Liver (tissue), 9 donors: ENCODE measurements around the gene GLRX. TPM values are rescaled to one million over a fixed set of nuclear protein-coding genes. Genes with fewer than 3 reads are reported as not detected.

Source experiments
- DNase-seq: peaks from one replicate; pipeline ENCODE4 v3.0.0-alpha.2; 2017; ENCODE audit warnings: low spot score
- H3K27ac ChIP-seq, 2 donors: one replicate each; pipeline ENCODE4 v1.7.0; 2013; ENCODE audit warnings: inconsistent platforms in 2 of 2, low read length in 2 of 2, control low read depth in 1 of 2, low read depth in 1 of 2, mild to moderate bottlenecking in 1 of 2
- H3K27me3 ChIP-seq, 4 donors: one replicate each; pipeline versions ENCODE4 v1.6.1 to v1.7.0; 2013; ENCODE audit warnings: low read length in 3 of 4, inconsistent platforms in 1 of 4, mild to moderate bottlenecking in 1 of 4, moderate library complexity in 1 of 4; ENCODE audit not compliant: control insufficient read depth in 4 of 4, insufficient read depth in 4 of 4
- H3K36me3 ChIP-seq, 4 donors: one replicate each; pipeline versions ENCODE4 v1.6.1 to v1.7.0; 2013; ENCODE audit warnings: low read length in 3 of 4, mild to moderate bottlenecking in 3 of 4, low read depth in 1 of 4, moderate library complexity in 1 of 4; ENCODE audit not compliant: control insufficient read depth in 4 of 4, insufficient read depth in 3 of 4
- H3K4me1 ChIP-seq, 4 donors: one replicate each; pipeline versions ENCODE4 v1.6.1 to v1.7.0; 2013; ENCODE audit warnings: low read length in 3 of 4, mild to moderate bottlenecking in 3 of 4, moderate library complexity in 1 of 4; ENCODE audit not compliant: control insufficient read depth in 4 of 4, insufficient read depth in 4 of 4
- H3K4me3 ChIP-seq, 3 donors: one replicate each; pipeline versions ENCODE4 v1.6.1 to v1.7.0; 2013; ENCODE audit warnings: low read length in 3 of 3, control low read depth in 1 of 3, low read depth in 1 of 3, mild to moderate bottlenecking in 1 of 3
- H3K9ac ChIP-seq, 2 donors: one replicate each; pipeline ENCODE4 v1.7.0; 2013; ENCODE audit warnings: low read length in 2 of 2, mild to moderate bottlenecking in 2 of 2, moderate library complexity in 2 of 2, control low read depth in 1 of 2, low read depth in 1 of 2
- H3K9me3 ChIP-seq, 4 donors: one replicate each; pipeline versions ENCODE4 v1.6.1 to v1.7.0; 2013; ENCODE audit warnings: low read length in 3 of 4; ENCODE audit not compliant: control insufficient read depth in 4 of 4
- EGR1 ChIP-seq, 2 donors: IDR thresholded peaks; 2 replicates each; pipeline ENCODE4 v1.6.1; 2016 to 2018; ENCODE audit warnings: antibody characterized with exemption in 2 of 2, low read depth in 2 of 2
- FOXA1 ChIP-seq: IDR thresholded peaks from 2 replicates; pipeline ENCODE4 v1.6.1; 2016; ENCODE audit warnings: antibody characterized with exemption
- FOXA2 ChIP-seq: IDR thresholded peaks from 2 replicates; pipeline ENCODE4 v1.6.1; 2016; ENCODE audit warnings: antibody characterized with exemption
- GABPA ChIP-seq, 2 donors: IDR thresholded peaks in 1 of 2; conservative IDR thresholded peaks in 1 of 2; 2 replicates each; pipeline ENCODE4 v1.6.1; 2016; ENCODE audit warnings: antibody characterized with exemption in 2 of 2, mild to moderate bottlenecking in 1 of 2, moderate library complexity in 1 of 2
- HNF4A ChIP-seq, 2 donors: conservative IDR thresholded peaks; 2 replicates each; pipeline ENCODE4 v1.6.1; 2016; ENCODE audit warnings: antibody characterized with exemption in 2 of 2, mild to moderate bottlenecking in 2 of 2
- HNF4G ChIP-seq: IDR thresholded peaks from 2 replicates; pipeline ENCODE4 v1.6.1; 2016; ENCODE audit warnings: antibody characterized with exemption
- JUND ChIP-seq, 2 donors: IDR thresholded peaks; 2 replicates each; pipeline ENCODE4 v1.6.1; 2016; ENCODE audit warnings: antibody characterized with exemption in 2 of 2
- MAX ChIP-seq: IDR thresholded peaks from 2 replicates; pipeline ENCODE4 v1.6.1; 2016; ENCODE audit warnings: antibody characterized with exemption
- NR2F2 ChIP-seq: IDR thresholded peaks from 2 replicates; pipeline ENCODE4 v1.6.1; 2016; ENCODE audit warnings: antibody characterized with exemption
- RAD21 ChIP-seq, 2 donors: IDR thresholded peaks; 2 replicates each; pipeline ENCODE4 v1.6.1; 2016; ENCODE audit warnings: antibody characterized with exemption in 2 of 2, mild to moderate bottlenecking in 2 of 2
- REST ChIP-seq: IDR thresholded peaks from 2 replicates; pipeline ENCODE4 v1.6.1; 2016; ENCODE audit warnings: antibody characterized with exemption, mild to moderate bottlenecking
- RXRA ChIP-seq, 2 donors: IDR thresholded peaks; 2 replicates each; pipeline ENCODE4 v1.6.1; 2017 to 2018; ENCODE audit warnings: antibody characterized with exemption in 2 of 2, mild to moderate bottlenecking in 1 of 2
- SP1 ChIP-seq: IDR thresholded peaks from 2 replicates; pipeline ENCODE4 v1.6.1; 2018; ENCODE audit warnings: antibody characterized with exemption, mild to moderate bottlenecking
- TAF1 ChIP-seq: conservative IDR thresholded peaks from 2 replicates; pipeline ENCODE4 v1.6.1; 2016; ENCODE audit warnings: antibody characterized with exemption, mild to moderate bottlenecking
- YY1 ChIP-seq: IDR thresholded peaks from 2 replicates; pipeline ENCODE4 v1.6.1; 2016; ENCODE audit warnings: antibody characterized with exemption, mild to moderate bottlenecking
- WGBS: extraction: QIAGEN DNeasy Blood & Tissue Kit; methylation state at CpG from one replicate; pipeline ENCODE4 v1.1.7; 2013; 5-methylcytosine and 5-hydroxymethylcytosine counted together
- polyA plus RNA-seq, 2 donors: library from polyadenylated mRNA; stranded (reverse) in 1 of 2; unstranded in 1 of 2; fragments of 200-250 nt in 1 of 2; fragments of >200 nt in 1 of 2; fragmentation: Nextera tagmentation in 1 of 2; extraction: Ambion mirVana in 1 of 2; gene quantifications; one replicate each; pipeline versions ENCODE4 v1.2.1 to v1.2.3, GENCODE V29; 2013 to 2015
- total RNA-seq, 2 donors: library from RNA; depleted of rRNA; stranded (reverse); fragments of >200 nt; gene quantifications; one replicate each; pipeline ENCODE4 v1.2.3, GENCODE V29; 2014
- TF ChIP-seq, protein P1 (sequence below): fragments of 150-350 bp; IDR thresholded peaks from 2 replicates; pipeline ENCODE4 v1.5.1; 2017; ENCODE audit warnings: improper control_type of control experiment, low read depth, low read length; ENCODE audit not compliant: missing input control
- TF ChIP-seq, protein P2 (sequence below): IDR thresholded peaks from 2 replicates; pipeline ENCODE4 v1.6.1; 2016; ENCODE audit warnings: antibody characterized with exemption
- TF ChIP-seq, protein P3 (sequence below): IDR thresholded peaks from 2 replicates; pipeline ENCODE4 v1.6.1; 2016; ENCODE audit warnings: antibody characterized with exemption
- donor health status: healthy.
- donor health status: healthy.
- donor health status: healthy.
- donor health status: healthy.
- donor health status: healthy.

GLRX gene
- total and polyA plus RNA-seq, 4 donors: 48.2 to 187 (median 107) TPM

- 34% methylated on average over 10 of the region's 10 CpGs for WGBS
Measured at GRCh38 chr5:95826949-95827891, 4.7 kb upstream of the GLRX start.

More at GRCh38 chr5:95826949-95827891, 4.7 kb upstream of the GLRX start:
- Histone ChIP-seq H3K4me3 (peak overlapping the region in 2 of 3 donors; percentile 13 to 36), H3K27me3 (no peaks in the 10 kb centered on the region), H3K4me1 (peaks cover 0 to 55% (median 35%) of the 10 kb centered on the region in 4 donors), H3K9ac (peak overlapping the region in 1 of 2 donors; percentile 34), H3K9me3 (no peaks in the 10 kb centered on the region), H3K27ac (peak overlapping the region; percentile 91 to 94), H3K36me3 (no peaks in the 10 kb centered on the region)
- peak; percentile 56 for DNase-seq
- peak; percentile 58 for TF ChIP-seq FOXA2
- peak; percentile 60 to 72 for TF ChIP-seq RAD21 (IDR thresholded peaks at IDR 0.05)
- TF ChIP-seq FOXA1: peak; percentile 81
- peak; percentile 98 for TF ChIP-seq SP1
- TF ChIP-seq, protein P1, sequence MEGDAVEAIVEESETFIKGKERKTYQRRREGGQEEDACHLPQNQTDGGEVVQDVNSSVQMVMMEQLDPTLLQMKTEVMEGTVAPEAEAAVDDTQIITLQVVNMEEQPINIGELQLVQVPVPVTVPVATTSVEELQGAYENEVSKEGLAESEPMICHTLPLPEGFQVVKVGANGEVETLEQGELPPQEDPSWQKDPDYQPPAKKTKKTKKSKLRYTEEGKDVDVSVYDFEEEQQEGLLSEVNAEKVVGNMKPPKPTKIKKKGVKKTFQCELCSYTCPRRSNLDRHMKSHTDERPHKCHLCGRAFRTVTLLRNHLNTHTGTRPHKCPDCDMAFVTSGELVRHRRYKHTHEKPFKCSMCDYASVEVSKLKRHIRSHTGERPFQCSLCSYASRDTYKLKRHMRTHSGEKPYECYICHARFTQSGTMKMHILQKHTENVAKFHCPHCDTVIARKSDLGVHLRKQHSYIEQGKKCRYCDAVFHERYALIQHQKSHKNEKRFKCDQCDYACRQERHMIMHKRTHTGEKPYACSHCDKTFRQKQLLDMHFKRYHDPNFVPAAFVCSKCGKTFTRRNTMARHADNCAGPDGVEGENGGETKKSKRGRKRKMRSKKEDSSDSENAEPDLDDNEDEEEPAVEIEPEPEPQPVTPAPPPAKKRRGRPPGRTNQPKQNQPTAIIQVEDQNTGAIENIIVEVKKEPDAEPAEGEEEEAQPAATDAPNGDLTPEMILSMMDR: no peak
- TF ChIP-seq, protein P2, sequence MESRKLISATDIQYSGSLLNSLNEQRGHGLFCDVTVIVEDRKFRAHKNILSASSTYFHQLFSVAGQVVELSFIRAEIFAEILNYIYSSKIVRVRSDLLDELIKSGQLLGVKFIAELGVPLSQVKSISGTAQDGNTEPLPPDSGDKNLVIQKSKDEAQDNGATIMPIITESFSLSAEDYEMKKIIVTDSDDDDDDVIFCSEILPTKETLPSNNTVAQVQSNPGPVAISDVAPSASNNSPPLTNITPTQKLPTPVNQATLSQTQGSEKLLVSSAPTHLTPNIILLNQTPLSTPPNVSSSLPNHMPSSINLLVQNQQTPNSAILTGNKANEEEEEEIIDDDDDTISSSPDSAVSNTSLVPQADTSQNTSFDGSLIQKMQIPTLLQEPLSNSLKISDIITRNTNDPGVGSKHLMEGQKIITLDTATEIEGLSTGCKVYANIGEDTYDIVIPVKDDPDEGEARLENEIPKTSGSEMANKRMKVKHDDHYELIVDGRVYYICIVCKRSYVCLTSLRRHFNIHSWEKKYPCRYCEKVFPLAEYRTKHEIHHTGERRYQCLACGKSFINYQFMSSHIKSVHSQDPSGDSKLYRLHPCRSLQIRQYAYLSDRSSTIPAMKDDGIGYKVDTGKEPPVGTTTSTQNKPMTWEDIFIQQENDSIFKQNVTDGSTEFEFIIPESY: peak; percentile 93
- peak; percentile 68 for TF ChIP-seq NR2F2
- peak; percentile 99 for TF ChIP-seq HNF4G
- TF ChIP-seq GABPA (IDR thresholded peaks at IDR 0.05 in 1 of 2, conservative IDR thresholded peaks at IDR 0.05 in 1 of 2): peak in 1 of 2 donors; percentile 72
- TF ChIP-seq YY1: peak; percentile 87
- peak; percentile 100 for TF ChIP-seq MAX
- TF ChIP-seq, protein P3, sequence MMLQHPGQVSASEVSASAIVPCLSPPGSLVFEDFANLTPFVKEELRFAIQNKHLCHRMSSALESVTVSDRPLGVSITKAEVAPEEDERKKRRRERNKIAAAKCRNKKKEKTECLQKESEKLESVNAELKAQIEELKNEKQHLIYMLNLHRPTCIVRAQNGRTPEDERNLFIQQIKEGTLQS: peak; percentile 97
- TF ChIP-seq EGR1 (IDR thresholded peaks at IDR 0.05; ENCODE audit: low read depth in 2 of 2): peak in 1 of 2 donors; percentile 94
- TF ChIP-seq HNF4A (conservative IDR thresholded peaks at IDR 0.05): peak; percentile 99 to 100
- peak; percentile 58 for TF ChIP-seq TAF1
- peak; percentile 93 for TF ChIP-seq REST
- TF ChIP-seq JUND (IDR thresholded peaks at IDR 0.05): peak; percentile 95 to 97
- peak; percentile 91 to 94 for TF ChIP-seq RXRA (IDR thresholded peaks at IDR 0.05)
